K562 (cell line): ENCODE results near the gene UBE2B. TPM values are rescaled to one million over a fixed set of nuclear protein-coding genes. Genes with fewer than 3 reads are reported as not detected.

ENCODE experiments used
- ATF6 ChIP-seq: sonication (generic); formaldehyde crosslinking; IDR thresholded peaks from 2 replicates; pipeline ENCODE4 v1.4.0; 2020; ENCODE audit warnings: mild to moderate bottlenecking, missing genetic modification reagents
- CEBPG ChIP-seq, 3 experiments: fragments of 200-800 bp in 1 of 3; sonication (Bioruptor generic) in 1 of 3; sonication (generic) in 1 of 3; formaldehyde crosslinking in 1 of 3; IDR thresholded peaks in 2 of 3; conservative IDR thresholded peaks in 1 of 3; 2 replicates each; pipeline versions ENCODE4 v1.6.1 to v1.8.0; 2016 to 2022; ENCODE audit warnings: missing compliant biosample characterization in 2 of 3, missing genetic modification characterization in 2 of 3, mild to moderate bottlenecking in 1 of 3, missing genetic modification reagents in 1 of 3
- CREB1 ChIP-seq, 2 experiments: sonication (generic) in 1 of 2; formaldehyde crosslinking in 1 of 2; IDR thresholded peaks; 2 replicates each; pipeline versions ENCODE4 v1.6.1 to v1.8.0; 2012 to 2022; ENCODE audit warnings: inconsistent platforms in 1 of 2, mild to moderate bottlenecking in 1 of 2, missing genetic modification reagents in 1 of 2, moderate library complexity in 1 of 2
- HSF4 ChIP-seq: fragments of 250-450 bp; sonication (Bioruptor Pico); IDR thresholded peaks from 2 replicates; pipeline ENCODE4 v2.1.2; 2022; ENCODE audit warnings: mild to moderate bottlenecking, moderate library complexity, borderline replicate concordance
- LARP7 ChIP-seq: fragments of 450-650 bp; IDR thresholded peaks from 2 replicates; pipeline ENCODE4 v1.6.1; 2016
- LCOR ChIP-seq: sonication (generic); formaldehyde crosslinking; IDR thresholded peaks from 2 replicates; pipeline ENCODE4 v1.8.0; 2022; ENCODE audit warnings: mild to moderate bottlenecking, missing genetic modification reagents
- NKRF ChIP-seq: fragments of 450-650 bp; IDR thresholded peaks from 2 replicates; pipeline ENCODE4 v1.6.1; 2016; ENCODE audit warnings: borderline replicate concordance
- NR2C2 ChIP-seq, 2 experiments: fragments of 200-800 bp in 1 of 2; sonication (Bioruptor generic) in 1 of 2; sonication (generic) in 1 of 2; formaldehyde crosslinking in 1 of 2; IDR thresholded peaks; 2 replicates each; pipeline versions ENCODE4 v1.6.1 to v1.8.0; 2016 to 2022; ENCODE audit warnings: mild to moderate bottlenecking in 1 of 2, missing compliant biosample characterization in 1 of 2, missing genetic modification characterization in 1 of 2, missing genetic modification reagents in 1 of 2
- NRF1 ChIP-seq, 2 experiments: fragments of 450-650 bp; IDR thresholded peaks in 1 of 2; conservative IDR thresholded peaks in 1 of 2; 2 replicates each; pipeline ENCODE4 v1.6.1; 2014; ENCODE audit warnings: mild to moderate bottlenecking in 2 of 2
- PTBP1 ChIP-seq: fragments of 200-400 bp; formaldehyde crosslinking; IDR thresholded peaks from 2 replicates; pipeline ENCODE4 v1.6.1; 2017; ENCODE audit warnings: low read depth, low read length
- RAD21 ChIP-seq, 2 experiments: fragments of 250-450 bp in 1 of 2; fragments of 450-650 bp in 1 of 2; sonication (Bioruptor Pico) in 1 of 2; formaldehyde crosslinking in 1 of 2; IDR thresholded peaks in 1 of 2; conservative IDR thresholded peaks in 1 of 2; 2 replicates each; pipeline versions ENCODE4 v1.4.0 to v1.8.0; 2020 to 2022; ENCODE audit warnings: mild to moderate bottlenecking in 2 of 2, moderate library complexity in 1 of 2
- RHOXF2B ChIP-seq: fragments of 250-450 bp; sonication (Bioruptor Pico); conservative IDR thresholded peaks from 2 replicates; pipeline ENCODE4 v1.5.1; 2021
- TCF7 ChIP-seq: sonication (generic); IDR thresholded peaks from 2 replicates; pipeline ENCODE4 v1.6.1; 2016; ENCODE audit warnings: antibody characterized with exemption, borderline replicate concordance
- THRAP3 ChIP-seq: fragments of 450-650 bp; IDR thresholded peaks from 2 replicates; pipeline ENCODE4 v1.6.1; 2016; ENCODE audit warnings: mild to moderate bottlenecking, inconsistent platforms, borderline replicate concordance
- ZNF24 ChIP-seq: fragments of 450-650 bp; IDR thresholded peaks from 2 replicates; pipeline ENCODE4 v1.6.1; 2016
- ZNF347 ChIP-seq: fragments of 450-650 bp; formaldehyde crosslinking; IDR thresholded peaks from 2 replicates; pipeline ENCODE4 v1.4.0; 2020; ENCODE audit warnings: low read depth, mild to moderate bottlenecking, moderate library complexity
- polyA plus RNA-seq, 8 experiments: library from polyadenylated mRNA; depleted of rRNA in 4 of 8; stranded (reverse) in 5 of 8; unstranded in 3 of 8; fragments of >200 nt; fragmentation: Nextera tagmentation in 2 of 8; fragmentation: Illumina TruSeq in 1 of 8; extraction: Ambion mirVana in 2 of 8; extraction: Trizol in 1 of 8; gene quantifications; 2 replicates each; pipeline versions ENCODE4 v1.2.1 to v1.2.3, GENCODE V29; 2011 to 2014; ENCODE audit warnings: inconsistent platforms in 1 of 8, missing spikeins in 1 of 8
- total RNA-seq, 7 experiments: library from RNA; depleted of rRNA in 6 of 7; stranded (reverse); fragments of >200 nt in 6 of 7; fragmentation: Illumina TruSeq in 2 of 7; extraction: Trizol in 2 of 7; gene quantifications; 2 replicates each; pipeline versions ENCODE4 v1.2.1 to v1.2.3, GENCODE V29; 2011 to 2021; ENCODE audit warnings: low replicate concordance in 1 of 7
- TF ChIP-seq, protein P1 (sequence below): sonication (generic); formaldehyde crosslinking; IDR thresholded peaks from 2 replicates; pipeline ENCODE4 v1.8.0; 2022; ENCODE audit warnings: mild to moderate bottlenecking, missing genetic modification reagents

The UBE2B gene
- total and polyA plus RNA-seq, 9 of the 15 experiments (the other 6 are each of a cell fraction or from before 2014, with no cell fraction given), result 13.1 to 198 (median 75.5) TPM

GRCh38 chr5:134411546-134412266 lies 40.3 kb downstream of the UBE2B start, which contains the start of gene CDKN2AIPNL (continued):
- TF ChIP-seq, protein P1, sequence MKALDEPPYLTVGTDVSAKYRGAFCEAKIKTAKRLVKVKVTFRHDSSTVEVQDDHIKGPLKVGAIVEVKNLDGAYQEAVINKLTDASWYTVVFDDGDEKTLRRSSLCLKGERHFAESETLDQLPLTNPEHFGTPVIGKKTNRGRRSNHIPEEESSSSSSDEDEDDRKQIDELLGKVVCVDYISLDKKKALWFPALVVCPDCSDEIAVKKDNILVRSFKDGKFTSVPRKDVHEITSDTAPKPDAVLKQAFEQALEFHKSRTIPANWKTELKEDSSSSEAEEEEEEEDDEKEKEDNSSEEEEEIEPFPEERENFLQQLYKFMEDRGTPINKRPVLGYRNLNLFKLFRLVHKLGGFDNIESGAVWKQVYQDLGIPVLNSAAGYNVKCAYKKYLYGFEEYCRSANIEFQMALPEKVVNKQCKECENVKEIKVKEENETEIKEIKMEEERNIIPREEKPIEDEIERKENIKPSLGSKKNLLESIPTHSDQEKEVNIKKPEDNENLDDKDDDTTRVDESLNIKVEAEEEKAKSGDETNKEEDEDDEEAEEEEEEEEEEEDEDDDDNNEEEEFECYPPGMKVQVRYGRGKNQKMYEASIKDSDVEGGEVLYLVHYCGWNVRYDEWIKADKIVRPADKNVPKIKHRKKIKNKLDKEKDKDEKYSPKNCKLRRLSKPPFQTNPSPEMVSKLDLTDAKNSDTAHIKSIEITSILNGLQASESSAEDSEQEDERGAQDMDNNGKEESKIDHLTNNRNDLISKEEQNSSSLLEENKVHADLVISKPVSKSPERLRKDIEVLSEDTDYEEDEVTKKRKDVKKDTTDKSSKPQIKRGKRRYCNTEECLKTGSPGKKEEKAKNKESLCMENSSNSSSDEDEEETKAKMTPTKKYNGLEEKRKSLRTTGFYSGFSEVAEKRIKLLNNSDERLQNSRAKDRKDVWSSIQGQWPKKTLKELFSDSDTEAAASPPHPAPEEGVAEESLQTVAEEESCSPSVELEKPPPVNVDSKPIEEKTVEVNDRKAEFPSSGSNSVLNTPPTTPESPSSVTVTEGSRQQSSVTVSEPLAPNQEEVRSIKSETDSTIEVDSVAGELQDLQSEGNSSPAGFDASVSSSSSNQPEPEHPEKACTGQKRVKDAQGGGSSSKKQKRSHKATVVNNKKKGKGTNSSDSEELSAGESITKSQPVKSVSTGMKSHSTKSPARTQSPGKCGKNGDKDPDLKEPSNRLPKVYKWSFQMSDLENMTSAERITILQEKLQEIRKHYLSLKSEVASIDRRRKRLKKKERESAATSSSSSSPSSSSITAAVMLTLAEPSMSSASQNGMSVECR (CRISPR knock-in tag), result peak; percentile 87; the same call in 1 of the 2 replicates
- TF ChIP-seq TCF7, result peak; percentile 77; the same call in 1 of the 2 replicates
- TF ChIP-seq NR2C2 (CRISPR knock-in tag; IDR thresholded peaks at IDR 0.05), result peak; percentile 71
- TF ChIP-seq NR2C2 (tag; IDR thresholded peaks at IDR 0.05), result peak; percentile 69
- TF ChIP-seq ZNF347, result no peak
- no peak for TF ChIP-seq HSF4 (CRISPR knock-in tag)
- TF ChIP-seq ATF6, result peak; percentile 61; the same call in 1 of the 2 replicates
- no peak for TF ChIP-seq THRAP3
- TF ChIP-seq PTBP1, result 0 out of 2 replicates have a peak, but pooled peaks have one; percentile 11
- peak; percentile 58; the same call in 1 of the 2 replicates for TF ChIP-seq NKRF
- peak; percentile 74; the same call in 1 of the 2 replicates for TF ChIP-seq ZNF24
- peak; percentile 49 to 60 for TF ChIP-seq RAD21 (CRISPR knock-in tag; conservative IDR thresholded peaks at IDR 0.05 in 1 of 2, IDR thresholded peaks at IDR 0.05 in 1 of 2)
- peak; percentile 52; the same call in 1 of the 2 replicates for TF ChIP-seq CREB1 (IDR thresholded peaks at IDR 0.05)
- TF ChIP-seq CREB1 (CRISPR knock-in tag; IDR thresholded peaks at IDR 0.05), result 0 out of 2 replicates have a peak, but pooled peaks have one; percentile 67
- no peak for TF ChIP-seq RHOXF2B (CRISPR knock-in tag)
- peak; percentile 67 to 75 for TF ChIP-seq NRF1 (conservative IDR thresholded peaks at IDR 0.05 in 1 of 2, IDR thresholded peaks at IDR 0.05 in 1 of 2)
- TF ChIP-seq CEBPG (CRISPR knock-in tag; IDR thresholded peaks at IDR 0.05), result no peak
- TF ChIP-seq CEBPG (tag; conservative IDR thresholded peaks at IDR 0.05 in 1 of 2, IDR thresholded peaks at IDR 0.05 in 1 of 2), result no peak
- peak; percentile 88 for TF ChIP-seq LCOR (CRISPR knock-in tag)
- 0 out of 2 replicates have a peak, but pooled peaks have one; percentile 33 for TF ChIP-seq LARP7
